DND-41 (cell line): Measurements from ENCODE around the gene SMPX.

Experiments used
- CTCF ChIP-seq: IDR thresholded peaks from 2 replicates; pipeline ENCODE4 v1.5.1; 2012; ENCODE audit warnings: borderline replicate concordance, low read length, moderate library complexity, mild to moderate bottlenecking; ENCODE audit not compliant: poor library complexity, severe bottlenecking; ENCODE audit errors: extremely low read depth
- EZH2 ChIP-seq: IDR thresholded peaks from 3 replicates; pipeline ENCODE4 v1.6.1; 2012; ENCODE audit warnings: borderline replicate concordance, low read depth, mild to moderate bottlenecking, moderate library complexity, low read length, inconsistent platforms; ENCODE audit not compliant: severe bottlenecking

- TF ChIP-seq CTCF (no peak), EZH2 (no peak)
Measured at GRCh38 chrX:21666252-21666651, 91.7 kb downstream of the SMPX start.
